ENCODE data around the gene RAPGEF5. TPM values are rescaled to one million over a fixed set of nuclear protein-coding genes. Genes with fewer than 3 reads are reported as not detected.

The RAPGEF5 gene
- total and polyA plus RNA-seq, 10 of the 15 experiments (the other 5 are each of a cell fraction or from before 2014, with no cell fraction given): 0.38 to 4.0 (median 1.6) TPM; not detected in 1

DNA sequence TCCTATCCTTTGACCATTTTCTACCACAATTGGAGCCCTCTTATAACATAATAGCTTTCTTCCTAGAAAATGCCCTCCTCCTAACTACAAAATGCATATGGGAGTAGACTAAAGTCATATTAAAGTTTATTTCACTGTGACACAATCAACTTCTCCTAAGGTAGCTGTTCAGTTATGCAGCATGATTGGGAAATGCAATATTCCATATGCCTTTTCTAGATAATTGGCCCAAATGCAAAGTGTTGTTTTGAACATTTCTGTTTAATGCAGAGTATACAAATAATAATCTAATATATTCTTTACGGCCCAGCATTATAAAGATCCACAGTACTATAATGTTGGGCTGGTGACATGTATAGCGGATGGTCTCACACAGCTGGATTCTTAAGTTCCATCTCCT is 205.1 kb downstream of the RAPGEF5 start:
- no peaks in the 10 kb centered on the region for H3K9me3 ChIP-seq (replicated peaks; ENCODE audit: control insufficient read depth, insufficient read depth, low read length)
- WGBS (ENCODE audit: insufficient coverage, insufficient replicate concordance, low lambda C conversion rate, missing lambda C conversion rate): 69% methylated on average over 2 of the region's 2 CpGs
- H3K27me3 ChIP-seq (replicated peaks in 1 of 2; ENCODE audit: control insufficient read depth in 2 of 2, insufficient read depth in 2 of 2, low read length in 1 of 2): no peaks in the 10 kb centered on the region
- RAD21 ChIA-PET (ENCODE audit: unreplicated experiment): no interaction called here
- H3K9ac ChIP-seq (ENCODE audit: control insufficient read depth, insufficient read depth, low read length): no peak overlapping the region
- no TSS peak for BruUV-seq (replicated peaks)
- no peaks in the 10 kb centered on the region for H3K36me3 ChIP-seq (ENCODE audit: control insufficient read depth in 2 of 2, insufficient read depth in 2 of 2, low read length in 1 of 2)
- FAIRE-seq (no peak), ATAC-seq (no peak), DNase-seq (ENCODE audit: low read depth, low spot score) (no peak)
- no peak overlapping the region for H3K4me3 ChIP-seq
- no peaks in the 10 kb centered on the region for H4K20me1 ChIP-seq (ENCODE audit: control insufficient read depth, insufficient read depth)
- H3K4me1 ChIP-seq (ENCODE audit: control insufficient read depth, insufficient read depth, low read length): no peaks in the 10 kb centered on the region
- intact Hi-C loops (cut with micrococcal nuclease; ENCODE audit: unreplicated experiment) (no loop called here), in situ Hi-C loops (cut with MboI) (no loop called here)
- H3K27ac ChIP-seq (ENCODE audit: control insufficient read depth, insufficient read depth): no peak overlapping the region
- SMC1A ChIA-PET (ENCODE audit: uncharacterized antibody, unreplicated experiment): interaction anchor here (0.8 to 2.3 kb wide), 3 partner anchors 13 to 165 kb away, joined by 3 to 5 read pairs (median 4); no protein-coding TSS in a partner anchor
- H3K4me2 ChIP-seq (ENCODE audit: control insufficient read depth, insufficient read depth): no peak overlapping the region
- TF ChIP-seq NBN (IDR thresholded peaks at IDR 0.05) (no peak), TCF7 (IDR thresholded peaks at IDR 0.05; ENCODE audit: borderline replicate concordance) (no peak), ZNF622 (IDR thresholded peaks at IDR 0.05) (no peak), ZNF24 (IDR thresholded peaks at IDR 0.05) (no peak), SIX5 (IDR thresholded peaks at IDR 0.05; ENCODE audit: low read depth, low read length, severe bottlenecking) (no peak), ASH2L (IDR thresholded peaks at IDR 0.05; ENCODE audit: borderline replicate concordance, low read depth) (no peak)
- TF ChIP-seq, protein P1, sequence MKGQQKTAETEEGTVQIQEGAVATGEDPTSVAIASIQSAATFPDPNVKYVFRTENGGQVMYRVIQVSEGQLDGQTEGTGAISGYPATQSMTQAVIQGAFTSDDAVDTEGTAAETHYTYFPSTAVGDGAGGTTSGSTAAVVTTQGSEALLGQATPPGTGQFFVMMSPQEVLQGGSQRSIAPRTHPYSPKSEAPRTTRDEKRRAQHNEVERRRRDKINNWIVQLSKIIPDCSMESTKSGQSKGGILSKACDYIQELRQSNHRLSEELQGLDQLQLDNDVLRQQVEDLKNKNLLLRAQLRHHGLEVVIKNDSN (IDR thresholded peaks at IDR 0.05; ENCODE audit: borderline replicate concordance, extremely low read length, insufficient read depth, low read depth, low read length): no peak
- POLR2A ChIA-PET: interaction anchor here (0.5 kb wide), 1 partner anchor 25 kb away, joined by 3 read pairs; no protein-coding TSS in a partner anchor
- H3K79me2 ChIP-seq (ENCODE audit: control insufficient read depth, insufficient read depth, low read length): no peaks in the 10 kb centered on the region
- H2AFZ ChIP-seq (ENCODE audit: control insufficient read depth, low read depth, low read length): no peak overlapping the region
- CTCF ChIA-PET: interaction anchor here (0.7 to 1.9 kb wide), 5 partner anchors 12 to 398 kb away, joined by 3 to 6 read pairs (median 3); no protein-coding TSS in a partner anchor

DNA sequence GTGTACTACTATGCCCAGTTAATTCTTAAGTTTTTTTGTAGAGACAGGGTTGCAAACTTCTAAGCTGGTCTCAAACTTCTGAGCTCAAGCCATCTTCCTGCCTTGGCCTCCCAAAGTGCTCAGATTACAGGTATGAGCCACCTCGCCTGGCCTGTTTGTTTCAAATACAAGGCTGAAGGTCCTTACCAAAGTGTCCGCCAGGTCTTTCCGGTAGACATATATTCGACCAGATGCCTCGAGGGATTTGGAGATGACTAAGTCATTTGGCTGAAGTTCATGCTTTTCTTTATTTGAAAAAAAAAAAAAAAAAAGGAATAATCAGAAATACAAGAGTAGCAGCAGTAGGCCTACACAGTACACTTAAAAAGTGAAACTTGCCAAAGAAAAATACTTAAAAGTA is 206.7 kb downstream of the RAPGEF5 start:
- no peak for TF ChIP-seq SREBF2 (IDR thresholded peaks at IDR 0.05; ENCODE audit: low read length)
- TF ChIP-seq, protein P2, sequence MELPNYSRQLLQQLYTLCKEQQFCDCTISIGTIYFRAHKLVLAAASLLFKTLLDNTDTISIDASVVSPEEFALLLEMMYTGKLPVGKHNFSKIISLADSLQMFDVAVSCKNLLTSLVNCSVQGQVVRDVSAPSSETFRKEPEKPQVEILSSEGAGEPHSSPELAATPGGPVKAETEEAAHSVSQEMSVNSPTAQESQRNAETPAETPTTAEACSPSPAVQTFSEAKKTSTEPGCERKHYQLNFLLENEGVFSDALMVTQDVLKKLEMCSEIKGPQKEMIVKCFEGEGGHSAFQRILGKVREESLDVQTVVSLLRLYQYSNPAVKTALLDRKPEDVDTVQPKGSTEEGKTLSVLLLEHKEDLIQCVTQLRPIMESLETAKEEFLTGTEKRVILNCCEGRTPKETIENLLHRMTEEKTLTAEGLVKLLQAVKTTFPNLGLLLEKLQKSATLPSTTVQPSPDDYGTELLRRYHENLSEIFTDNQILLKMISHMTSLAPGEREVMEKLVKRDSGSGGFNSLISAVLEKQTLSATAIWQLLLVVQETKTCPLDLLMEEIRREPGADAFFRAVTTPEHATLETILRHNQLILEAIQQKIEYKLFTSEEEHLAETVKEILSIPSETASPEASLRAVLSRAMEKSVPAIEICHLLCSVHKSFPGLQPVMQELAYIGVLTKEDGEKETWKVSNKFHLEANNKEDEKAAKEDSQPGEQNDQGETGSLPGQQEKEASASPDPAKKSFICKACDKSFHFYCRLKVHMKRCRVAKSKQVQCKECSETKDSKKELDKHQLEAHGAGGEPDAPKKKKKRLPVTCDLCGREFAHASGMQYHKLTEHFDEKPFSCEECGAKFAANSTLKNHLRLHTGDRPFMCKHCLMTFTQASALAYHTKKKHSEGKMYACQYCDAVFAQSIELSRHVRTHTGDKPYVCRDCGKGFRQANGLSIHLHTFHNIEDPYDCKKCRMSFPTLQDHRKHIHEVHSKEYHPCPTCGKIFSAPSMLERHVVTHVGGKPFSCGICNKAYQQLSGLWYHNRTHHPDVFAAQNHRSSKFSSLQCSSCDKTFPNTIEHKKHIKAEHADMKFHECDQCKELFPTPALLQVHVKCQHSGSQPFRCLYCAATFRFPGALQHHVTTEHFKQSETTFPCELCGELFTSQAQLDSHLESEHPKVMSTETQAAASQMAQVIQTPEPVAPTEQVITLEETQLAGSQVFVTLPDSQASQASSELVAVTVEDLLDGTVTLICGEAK (IDR thresholded peaks at IDR 0.05; ENCODE audit: borderline replicate concordance): no peak
- TF ChIP-seq TCF7 (IDR thresholded peaks at IDR 0.05; ENCODE audit: borderline replicate concordance): no peak
- TF ChIP-seq CREM (IDR thresholded peaks at IDR 0.05; ENCODE audit: low read depth): no peak
- TF ChIP-seq WRNIP1 (IDR thresholded peaks at IDR 0.05; ENCODE audit: borderline replicate concordance, low read depth, low read length): no peak
- TF ChIP-seq ZNF274 (IDR thresholded peaks at IDR 0.05; ENCODE audit: insufficient read depth, insufficient read length): no peak
- TF ChIP-seq NR2C2 (IDR thresholded peaks at IDR 0.05; ENCODE audit: borderline replicate concordance, control insufficient read depth, insufficient read length, low read depth): no peak
- in situ Hi-C loops (cut with MboI) (no loop called here), intact Hi-C loops (cut with micrococcal nuclease; ENCODE audit: unreplicated experiment) (no loop called here)
- H2AFZ ChIP-seq (ENCODE audit: control insufficient read depth, low read depth, low read length): no peak overlapping the region
- no peaks in the 10 kb centered on the region for H3K9me3 ChIP-seq (replicated peaks; ENCODE audit: control insufficient read depth, insufficient read depth, low read length)
- H3K9ac ChIP-seq (ENCODE audit: control insufficient read depth, insufficient read depth, low read length): no peak overlapping the region
- ATAC-seq: no peak
- no peaks in the 10 kb centered on the region for H3K79me2 ChIP-seq (ENCODE audit: control insufficient read depth, insufficient read depth, low read length)
- BruUV-seq (replicated peaks): no TSS peak
- WGBS (ENCODE audit: insufficient coverage, insufficient replicate concordance, low lambda C conversion rate, missing lambda C conversion rate): 45% methylated on average over 5 of the region's 5 CpGs
- no peak for DNase-seq (ENCODE audit: low read depth, low spot score)
- CTCF ChIA-PET: no interaction called here
- H3K4me3 ChIP-seq: no peak overlapping the region
- RAD21 ChIA-PET (ENCODE audit: unreplicated experiment): no interaction called here
- H4K20me1 ChIP-seq (ENCODE audit: control insufficient read depth, insufficient read depth): no peaks in the 10 kb centered on the region
- no peak for FAIRE-seq
- no peaks in the 10 kb centered on the region for H3K36me3 ChIP-seq (ENCODE audit: control insufficient read depth in 2 of 2, insufficient read depth in 2 of 2, low read length in 1 of 2)
- POLR2A ChIA-PET: no interaction called here
- H3K27ac ChIP-seq (ENCODE audit: control insufficient read depth, insufficient read depth): no peak overlapping the region
- no peak overlapping the region for H3K4me2 ChIP-seq (ENCODE audit: control insufficient read depth, insufficient read depth)
- SMC1A ChIA-PET (ENCODE audit: uncharacterized antibody, unreplicated experiment): no interaction called here
- H3K4me1 ChIP-seq (ENCODE audit: control insufficient read depth, insufficient read depth, low read length): no peaks in the 10 kb centered on the region
- H3K27me3 ChIP-seq (replicated peaks in 1 of 2; ENCODE audit: control insufficient read depth in 2 of 2, insufficient read depth in 2 of 2, low read length in 1 of 2): no peaks in the 10 kb centered on the region

All from GM12878 (cell line).